HL-60 (cell line): ENCODE results near the gene KRTAP10-11.
"Not testable (repeated sequence)": the region's sequence is repeated elsewhere in the genome, so short reads cannot be mapped to it uniquely, and the experiment has no call there.

ENCODE experiments used
- DNase-seq, 2 experiments: peaks; one replicate each; pipeline ENCODE4 v3.0.0-alpha.2; 2010 to 2020; ENCODE audit warnings: low read depth in 1 of 2, low spot score in 1 of 2
- H3K27ac ChIP-seq: fragments of 250-450 bp; sonication (Bioruptor Pico); replicated peaks from 2 replicates; pipeline ENCODE4 v1.5.1; 2020; ENCODE audit warnings: mild to moderate bottlenecking, moderate library complexity
- H3K27me3 ChIP-seq: fragments of 250-450 bp; sonication (Bioruptor Pico); 2 replicates; pipeline ENCODE4 v1.5.1; 2021; ENCODE audit warnings: mild to moderate bottlenecking, moderate library complexity; ENCODE audit not compliant: insufficient read depth, poor library complexity, severe bottlenecking
- H3K4me3 ChIP-seq: replicated peaks from 2 replicates; pipeline ENCODE4 v1.5.1; 2011; ENCODE audit warnings: mild to moderate bottlenecking, control low read depth, low read length; ENCODE audit not compliant: insufficient read depth
- CTCF ChIP-seq: IDR thresholded peaks from one replicate; pipeline ENCODE4 v1.5.1; 2011; ENCODE audit warnings: low read length, control low read depth, inconsistent platforms; ENCODE audit not compliant: insufficient read depth
- GABPA ChIP-seq: IDR thresholded peaks from 2 replicates; pipeline ENCODE4 v1.6.1; 2012; ENCODE audit warnings: low read depth
- POLR2AphosphoS5 ChIP-seq: IDR thresholded peaks from 2 replicates; pipeline ENCODE4 v1.6.1; 2012; ENCODE audit warnings: low read depth
- REST ChIP-seq: IDR thresholded peaks from 2 replicates; pipeline ENCODE4 v1.6.1; 2012; ENCODE audit warnings: low read depth; ENCODE audit not compliant: insufficient replicate concordance
- SPI1 ChIP-seq: IDR thresholded peaks from 2 replicates; pipeline ENCODE4 v1.6.1; 2012; ENCODE audit warnings: low read depth, mild to moderate bottlenecking, borderline replicate concordance

Gene KRTAP10-11

GRCh38 chr21:44684077-44684476, 37.9 kb downstream of the KRTAP10-11 start:
- H3K4me3 ChIP-seq, result no peak overlapping the region
- no peak for TF ChIP-seq POLR2AphosphoS5
- TF ChIP-seq REST, result no peak
- no peak for TF ChIP-seq GABPA
- no peak for TF ChIP-seq SPI1
- no peak for TF ChIP-seq CTCF
- DNase-seq, result no peak
- peaks cover 2% of the 10 kb centered on the region for H3K27me3 ChIP-seq
- H3K27ac ChIP-seq, result no peak overlapping the region

- H3K4me3 ChIP-seq, result no peak overlapping the region
- no peak for DNase-seq
- no peaks in the 10 kb centered on the region for H3K27me3 ChIP-seq
- TF ChIP-seq REST (no peak), POLR2AphosphoS5 (no peak), GABPA (no peak)
- no peak overlapping the region for H3K27ac ChIP-seq
Measured at GRCh38 chr21:44684483-44684882, 38.3 kb downstream of the KRTAP10-11 start.

GRCh38 chr21:44685050-44685449, 38.8 kb downstream of the KRTAP10-11 start:
- not testable (repeated sequence) for H3K4me3 ChIP-seq, DNase-seq

GRCh38 chr21:44686000-44686781, 40.0 kb downstream of the KRTAP10-11 start:
- Histone ChIP-seq H3K4me3 (no peak overlapping the region), H3K27ac (no peak overlapping the region), H3K27me3 (no peaks in the 10 kb centered on the region)
- no peak for DNase-seq
- TF ChIP-seq SPI1, result no peak
- TF ChIP-seq GABPA, result no peak
- no peak for TF ChIP-seq REST
- TF ChIP-seq CTCF, result no peak
- no peak for TF ChIP-seq POLR2AphosphoS5

More at GRCh38 chr21:44685050-44685449, 38.8 kb downstream of the KRTAP10-11 start:
- not testable (repeated sequence) for H3K27me3 ChIP-seq, H3K27ac ChIP-seq
